Right lobe of liver (tissue), 4 donors: ENCODE measurements around the gene ACTL8.

Experiments
- POLR2A ChIP-seq: fragments of 450-650 bp; IDR thresholded peaks from one replicate; pipeline ENCODE4 v1.6.1; 2017; ENCODE audit warnings: antibody characterized with exemption, mild to moderate bottlenecking
- TF ChIP-seq, protein P1 (sequence below), 4 donors: fragments of 200-600 bp in 3 of 4; fragments of 450-650 bp in 1 of 4; IDR thresholded peaks; one replicate each; pipeline versions ENCODE4 v1.5.1 to v1.8.0; 2016 to 2022; ENCODE audit warnings: antibody characterized with exemption in 4 of 4, mild to moderate bottlenecking in 2 of 4
- donor health status: DM: no; HTN: no; CAD: no.
- donor health status: DM: no; HTN: no; CAD: no.
- donor health status: DM: no; HTN: yes; CAD: no.

DNA sequence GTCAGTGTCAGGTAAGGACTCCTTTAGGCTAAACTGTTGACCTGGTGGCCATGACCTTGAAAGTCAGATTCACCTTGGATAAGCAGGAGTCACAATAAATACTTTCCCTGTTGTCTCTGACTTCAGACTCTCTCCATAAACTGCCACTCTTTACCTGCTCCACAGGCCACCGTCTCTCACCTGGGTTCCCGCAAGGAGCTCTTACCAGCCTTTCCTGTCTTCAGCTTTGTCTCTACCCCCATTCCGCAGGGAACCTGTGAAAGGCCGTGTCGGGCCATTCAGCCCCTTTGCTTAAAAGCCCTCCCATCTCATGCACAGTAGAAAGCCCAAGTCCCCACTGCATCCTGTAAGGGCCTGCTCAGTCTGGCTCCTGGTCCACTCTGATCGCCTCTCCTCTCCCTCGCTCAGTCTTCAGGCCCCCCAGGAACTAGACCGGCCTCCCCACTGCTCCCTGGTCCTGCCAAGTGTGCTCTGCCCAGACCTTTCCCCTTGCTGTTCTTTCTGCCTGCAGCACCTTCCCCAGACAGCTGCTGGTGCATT lies 79.5 kb downstream of the ACTL8 start:
- TF ChIP-seq, protein P1, sequence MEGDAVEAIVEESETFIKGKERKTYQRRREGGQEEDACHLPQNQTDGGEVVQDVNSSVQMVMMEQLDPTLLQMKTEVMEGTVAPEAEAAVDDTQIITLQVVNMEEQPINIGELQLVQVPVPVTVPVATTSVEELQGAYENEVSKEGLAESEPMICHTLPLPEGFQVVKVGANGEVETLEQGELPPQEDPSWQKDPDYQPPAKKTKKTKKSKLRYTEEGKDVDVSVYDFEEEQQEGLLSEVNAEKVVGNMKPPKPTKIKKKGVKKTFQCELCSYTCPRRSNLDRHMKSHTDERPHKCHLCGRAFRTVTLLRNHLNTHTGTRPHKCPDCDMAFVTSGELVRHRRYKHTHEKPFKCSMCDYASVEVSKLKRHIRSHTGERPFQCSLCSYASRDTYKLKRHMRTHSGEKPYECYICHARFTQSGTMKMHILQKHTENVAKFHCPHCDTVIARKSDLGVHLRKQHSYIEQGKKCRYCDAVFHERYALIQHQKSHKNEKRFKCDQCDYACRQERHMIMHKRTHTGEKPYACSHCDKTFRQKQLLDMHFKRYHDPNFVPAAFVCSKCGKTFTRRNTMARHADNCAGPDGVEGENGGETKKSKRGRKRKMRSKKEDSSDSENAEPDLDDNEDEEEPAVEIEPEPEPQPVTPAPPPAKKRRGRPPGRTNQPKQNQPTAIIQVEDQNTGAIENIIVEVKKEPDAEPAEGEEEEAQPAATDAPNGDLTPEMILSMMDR (IDR thresholded peaks at IDR 0.05) = no peak
- TF ChIP-seq POLR2A = no peak
